Heart left ventricle (tissue), 13 donors: ENCODE data around the gene EME1.

Experiments used
- CTCF ChIP-seq, 12 donors: fragments of 200-600 bp; sonication (generic) in 4 of 12; IDR thresholded peaks; one replicate each; pipeline versions ENCODE4 v1.5.0 to v1.8.0; 2018 to 2022; ENCODE audit warnings: antibody characterized with exemption in 12 of 12, mild to moderate bottlenecking in 5 of 12
- POLR2A ChIP-seq, 2 donors: fragments of 450-650 bp; IDR thresholded peaks; one replicate each; pipeline ENCODE4 v1.6.1; 2017; ENCODE audit warnings: antibody characterized with exemption in 2 of 2, mild to moderate bottlenecking in 2 of 2, moderate library complexity in 2 of 2
- donor health status: ischemic (EF 13 %, LVEDD 7.1; RV severe dilation, severe dysfunction).
- donor health status: DM: no; HTN: yes; CAD: no.
- donor health status: DM: no; HTN: no; CAD: no.
- donor health status: ischemic (EF 25% LVEDD 6.9; RV normal size, moderate dysfunction).
- donor health status: ischemic (EF 25% LVEDD 5.7; RV mildly dilated, moderate dysfunction).
- donor health status: ischemic (EF 35%, LVEDD 5.7; RV mildly dilated, moderate dysfunction).
- donor health status: nonischemic (EF 11% LVEDD 7.7; RV severe dilation, severe dysfunction).
- donor health status: DM: yes; HTN: yes; CAD: no.
- donor health status: PGD.
- donor health status: ischemic (EF 29% LVEDD 5.4; RV normal size, mild dysfunction).
- donor health status: nonischemic (EF 23%, LVEDD 6.1; RV moderate dilation, normal function).

GRCh38 chr17:50332196-50332595, 40.8 kb upstream of the EME1 start:
- TF ChIP-seq CTCF (IDR thresholded peaks at IDR 0.05): no peak
- no peak for TF ChIP-seq POLR2A (IDR thresholded peaks at IDR 0.05)
